Stimulated activated CD8-positive, alpha-beta memory T cell treated with anti-CD3 and anti-CD28 coated beads, Interleukin-4, amount 100 ng/mL, for 1 hour (primary cell): ENCODE measurements around the gene RAB37.

Experiments used
- DNase-seq, 2 donors: peaks; one replicate each; pipeline ENCODE4 v3.0.0-alpha.2; 2020; ENCODE audit warnings: low read depth in 2 of 2, low spot score in 1 of 2

The RAB37 gene

DNA sequence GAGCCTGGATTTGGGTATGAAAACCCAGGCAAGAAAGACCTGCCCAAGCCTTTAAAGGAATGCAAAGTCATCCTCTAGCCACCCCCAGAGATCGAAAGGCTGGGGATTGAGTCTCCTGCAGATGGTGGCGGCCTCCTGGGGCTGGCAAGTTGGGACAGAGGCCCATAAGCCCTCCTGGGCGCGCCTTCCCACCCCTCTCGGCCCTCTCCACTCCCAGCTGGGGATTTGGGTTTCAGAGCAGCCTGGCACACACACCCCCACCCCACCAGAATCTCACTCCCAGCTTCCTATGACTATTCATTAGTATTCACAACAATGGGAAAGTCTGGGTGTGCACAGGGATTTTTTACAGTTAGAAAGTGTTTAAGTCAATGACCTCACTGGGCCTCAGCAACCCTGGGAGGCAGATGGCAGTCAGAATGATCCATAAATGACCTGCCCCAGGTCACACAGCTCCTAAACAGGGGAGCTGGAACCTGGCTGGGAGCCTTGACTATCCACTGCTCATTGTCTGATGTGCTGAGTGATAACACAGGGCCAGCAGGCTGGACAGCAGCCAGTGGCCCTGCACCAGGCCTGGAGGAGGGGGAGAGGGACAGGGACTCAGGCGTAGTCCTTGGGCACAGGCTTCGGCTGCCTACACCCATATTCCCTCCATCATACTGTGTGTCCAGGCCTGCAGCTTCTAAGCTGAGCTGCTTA is 23.5 kb downstream of the RAB37 start:
- no peak for DNase-seq

DNA sequence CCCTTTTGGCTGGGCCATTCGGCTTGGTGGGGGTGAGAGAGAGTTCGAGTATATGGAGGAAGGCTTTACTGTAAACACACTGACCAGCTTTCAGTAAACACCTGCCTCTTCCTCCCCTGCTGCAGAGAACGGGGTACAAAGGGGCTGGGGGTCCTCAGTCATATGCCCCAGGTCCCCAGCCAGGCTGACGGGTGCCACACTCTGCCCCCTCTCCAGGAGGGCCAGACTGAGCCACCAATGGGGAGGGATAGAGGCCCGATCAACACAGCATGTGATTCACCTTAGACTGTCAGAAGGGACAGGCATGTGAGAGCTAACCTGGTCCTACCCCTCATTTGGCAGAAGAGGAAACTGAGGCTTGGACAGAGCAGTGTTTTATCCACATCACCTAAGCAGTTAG is 24.4 kb downstream of the RAB37 start:
- DNase-seq, result no peak

DNA sequence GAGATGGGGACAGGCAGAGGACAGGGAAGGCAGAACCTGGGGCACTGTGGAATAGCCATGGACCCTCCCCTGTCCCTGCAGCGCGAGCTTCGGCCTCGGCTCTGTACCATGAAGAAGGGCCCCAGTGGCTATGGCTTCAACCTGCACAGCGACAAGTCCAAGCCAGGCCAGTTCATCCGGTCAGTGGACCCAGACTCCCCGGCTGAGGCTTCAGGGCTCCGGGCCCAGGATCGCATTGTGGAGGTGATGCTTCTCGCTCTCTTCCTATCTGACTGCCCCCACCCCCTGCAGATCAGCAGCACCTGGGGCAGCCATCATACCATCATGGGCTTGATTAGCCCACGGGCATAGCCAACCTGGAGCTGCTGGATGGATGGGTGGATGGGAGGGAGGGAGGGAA is 24.9 kb downstream of the RAB37 start:
- no peak for DNase-seq

DNA sequence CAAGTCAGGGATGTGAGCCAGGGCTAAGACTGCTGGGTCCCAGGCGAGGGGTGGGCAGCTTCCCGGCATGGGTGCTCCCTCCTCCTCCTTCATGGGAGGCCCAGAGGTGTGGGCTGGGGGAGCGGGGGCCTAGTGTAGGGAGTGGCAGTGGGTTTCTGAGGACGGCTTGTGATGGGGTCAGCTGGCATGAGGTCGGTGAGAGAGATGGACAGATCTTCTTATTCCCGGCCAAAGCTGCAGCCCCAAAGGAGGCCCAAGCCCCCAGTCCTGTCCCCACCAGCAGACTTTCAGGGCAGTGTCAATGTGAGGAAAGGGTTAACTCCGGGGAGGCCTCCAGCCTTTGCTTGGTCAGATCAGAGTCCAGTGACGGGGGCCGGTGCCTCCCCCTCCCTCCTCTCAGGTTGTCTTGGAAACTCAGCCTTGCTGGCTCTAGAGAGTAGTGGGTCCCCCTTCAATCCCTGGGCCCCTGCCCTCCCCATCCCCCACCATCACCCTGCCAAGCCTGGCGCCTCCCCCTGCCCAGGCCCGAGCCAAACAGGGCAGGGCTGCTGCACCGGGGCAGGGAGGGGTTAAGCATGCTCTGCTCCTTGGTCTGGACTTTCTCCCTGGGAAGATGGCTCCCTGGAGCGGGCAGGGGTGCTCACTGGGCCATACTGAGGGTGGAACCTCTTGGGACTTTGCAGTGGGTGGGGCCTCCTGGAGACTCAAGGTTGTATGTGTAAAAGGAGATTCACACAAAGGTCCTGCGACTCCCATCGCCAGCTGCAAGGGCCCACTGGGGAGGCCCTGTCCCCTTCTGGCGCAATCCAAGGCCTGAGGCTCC is 26.7 kb downstream of the RAB37 start:
- DNase-seq, result no peak

DNA sequence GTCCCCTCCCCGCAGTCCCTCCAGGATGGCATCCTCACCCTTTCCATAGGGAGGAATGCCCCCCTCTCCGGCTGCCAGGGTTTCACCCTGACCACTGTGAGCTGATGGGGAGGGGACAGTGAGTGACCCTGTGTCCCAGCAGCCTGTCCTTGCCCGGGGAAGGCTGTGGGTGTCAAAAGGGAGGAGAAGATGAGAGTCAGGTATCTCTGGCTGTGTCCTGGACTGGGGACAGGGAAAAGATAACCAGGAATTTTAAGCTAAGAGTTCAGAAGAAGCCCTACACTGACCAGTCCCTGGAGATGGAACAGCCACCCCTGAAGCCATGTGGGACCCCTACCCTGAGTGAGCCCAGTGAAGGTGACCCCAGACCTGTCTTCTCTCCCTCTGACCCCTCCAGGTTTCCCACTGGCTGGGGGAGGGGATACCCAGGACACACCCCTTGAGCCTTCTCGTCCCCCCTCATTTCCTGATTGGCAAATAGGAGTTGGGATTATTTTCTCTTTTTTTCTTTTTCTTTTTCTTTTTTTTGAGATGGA is 27.8 kb downstream of the RAB37 start:
- DNase-seq, result no peak

DNA sequence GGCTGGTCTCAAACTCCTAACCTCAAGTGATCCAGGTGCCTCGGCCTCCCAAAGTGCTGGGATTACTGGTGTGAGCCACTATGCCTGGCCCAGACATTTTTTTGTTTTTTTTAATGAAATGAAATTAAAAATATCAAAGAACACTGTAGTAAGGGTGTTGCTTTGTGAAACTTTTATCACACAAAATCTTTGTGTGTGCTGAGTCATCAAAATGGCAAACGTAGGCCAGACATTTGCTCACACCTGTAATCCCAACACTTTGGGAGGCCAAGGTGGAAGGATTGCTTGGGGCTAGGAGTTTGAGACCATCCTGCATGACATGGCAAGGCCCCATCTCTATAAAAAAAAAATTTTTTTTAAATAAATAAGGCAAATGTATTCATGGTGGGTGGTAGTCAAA is 29.4 kb downstream of the RAB37 start:
- no peak for DNase-seq

DNA sequence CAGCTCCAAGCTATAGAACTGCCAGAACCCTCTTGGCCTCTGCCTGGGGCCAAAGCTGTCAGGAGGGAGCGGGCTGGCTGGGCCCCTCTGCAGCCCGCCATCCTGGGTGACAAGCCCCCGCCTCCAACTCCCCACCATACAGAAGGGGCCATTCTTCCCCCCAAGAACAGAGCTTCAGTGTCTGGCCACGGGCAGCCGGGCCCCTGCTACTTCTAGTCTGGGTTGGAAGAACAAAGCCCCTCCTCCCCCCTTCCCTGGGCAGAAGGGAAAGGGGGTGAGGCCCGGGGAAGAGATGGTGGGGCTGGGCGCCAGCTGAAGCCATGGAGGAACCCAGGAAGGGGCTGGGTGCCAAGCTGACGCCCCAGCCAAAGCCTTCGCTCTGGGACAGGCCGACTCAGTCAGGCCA is 30.1 kb downstream of the RAB37 start:
- DNase-seq, result no peak

DNA sequence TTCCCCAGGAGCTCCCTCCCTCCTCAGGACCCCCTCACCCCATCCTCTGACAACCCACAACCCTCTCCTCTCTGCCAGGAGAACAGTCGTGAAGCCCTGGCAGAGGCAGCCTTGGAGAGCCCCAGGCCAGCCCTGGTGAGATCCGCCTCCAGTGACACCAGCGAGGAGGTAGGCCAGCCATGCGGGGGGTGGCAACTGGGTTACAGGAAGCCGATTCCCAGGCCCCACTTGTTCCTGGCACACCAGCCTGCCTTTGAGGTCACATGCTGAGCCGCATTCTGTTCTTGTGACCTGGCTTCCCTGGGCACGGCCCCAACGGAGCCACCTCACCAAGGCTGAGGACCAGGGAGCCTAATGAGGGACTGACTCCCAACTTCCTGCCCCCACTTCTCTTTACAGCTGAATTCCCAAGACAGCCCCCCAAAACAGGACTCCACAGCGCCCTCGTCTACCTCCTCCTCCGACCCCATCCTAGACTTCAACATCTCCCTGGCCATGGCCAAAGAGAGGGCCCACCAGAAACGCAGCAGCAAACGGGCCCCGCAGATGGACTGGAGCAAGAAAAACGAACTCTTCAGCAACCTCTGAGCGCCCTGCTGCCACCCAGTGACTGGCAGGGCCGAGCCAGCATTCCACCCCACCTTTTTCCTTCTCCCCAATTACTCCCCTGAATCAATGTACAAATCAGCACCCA is 31.2 kb downstream of the RAB37 start:
- no peak for DNase-seq

DNA sequence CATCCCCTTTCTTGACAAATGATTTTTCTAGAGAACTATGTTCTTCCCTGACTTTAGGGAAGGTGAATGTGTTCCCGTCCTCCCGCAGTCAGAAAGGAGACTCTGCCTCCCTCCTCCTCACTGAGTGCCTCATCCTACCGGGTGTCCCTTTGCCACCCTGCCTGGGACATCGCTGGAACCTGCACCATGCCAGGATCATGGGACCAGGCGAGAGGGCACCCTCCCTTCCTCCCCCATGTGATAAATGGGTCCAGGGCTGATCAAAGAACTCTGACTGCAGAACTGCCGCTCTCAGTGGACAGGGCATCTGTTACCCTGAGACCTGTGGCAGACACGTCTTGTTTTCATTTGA is 31.7 kb downstream of the RAB37 start:
- DNase-seq, result no peak

DNA sequence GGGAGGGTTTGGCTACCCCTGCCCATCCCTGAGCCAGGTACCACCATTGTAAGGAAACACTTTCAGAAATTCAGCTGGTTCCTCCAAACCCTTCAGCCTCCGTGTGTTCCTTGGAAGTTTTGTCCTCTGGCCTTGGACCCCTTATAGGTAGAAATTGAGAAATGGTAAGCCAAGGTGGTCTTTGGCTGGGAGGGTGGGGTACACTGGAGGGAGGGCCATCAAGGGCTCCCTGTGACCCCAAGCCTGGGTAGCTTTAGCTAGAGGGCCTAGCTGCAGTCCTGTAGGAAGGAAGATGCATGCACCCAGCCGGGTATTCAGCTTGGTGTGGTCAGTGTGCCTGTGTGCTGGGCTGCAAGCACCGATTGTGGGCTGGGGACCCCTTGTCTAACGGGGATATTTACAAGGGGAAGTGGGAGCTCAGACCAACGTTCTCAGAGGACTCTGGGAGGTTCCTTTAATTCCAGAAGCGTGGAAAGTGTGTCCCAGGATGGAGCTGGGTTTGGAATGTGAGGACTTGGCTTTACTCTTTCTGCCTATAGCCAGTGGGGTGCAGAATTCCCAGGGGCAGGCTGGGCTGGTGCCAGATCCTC is 32.3 kb downstream of the RAB37 start:
- DNase-seq, result no peak

DNA sequence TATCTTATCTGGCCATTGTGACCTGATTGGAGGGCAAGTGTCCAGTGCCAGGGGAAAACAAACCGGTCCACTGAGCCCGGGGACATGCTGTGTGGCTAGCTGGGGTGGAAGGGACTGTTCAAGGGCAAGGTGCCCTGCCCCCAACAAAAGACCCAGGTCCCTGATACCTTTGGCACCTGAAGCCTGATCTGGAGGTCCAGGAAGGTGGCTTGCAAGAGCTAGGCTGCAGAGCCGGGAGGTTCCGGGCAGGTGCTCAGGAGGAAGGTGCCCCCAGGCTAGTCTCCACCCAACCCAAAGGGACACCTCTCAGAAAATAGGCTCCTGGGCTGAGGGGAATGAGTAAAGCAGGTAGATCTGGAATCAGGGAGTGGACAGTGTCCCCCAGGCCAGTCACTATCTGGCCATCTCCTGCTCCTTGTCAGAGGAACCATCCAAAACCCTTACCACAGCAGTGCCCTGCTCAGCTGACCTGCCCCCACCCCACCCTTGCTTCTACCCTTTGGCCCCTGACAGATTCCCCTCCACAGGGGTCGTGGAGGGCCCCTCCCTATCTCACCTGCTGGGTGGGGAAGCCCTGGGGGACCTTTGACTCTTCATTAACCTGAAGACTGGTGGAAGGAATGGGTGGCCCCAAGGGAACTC is 32.9 kb downstream of the RAB37 start:
- DNase-seq, result no peak

DNA sequence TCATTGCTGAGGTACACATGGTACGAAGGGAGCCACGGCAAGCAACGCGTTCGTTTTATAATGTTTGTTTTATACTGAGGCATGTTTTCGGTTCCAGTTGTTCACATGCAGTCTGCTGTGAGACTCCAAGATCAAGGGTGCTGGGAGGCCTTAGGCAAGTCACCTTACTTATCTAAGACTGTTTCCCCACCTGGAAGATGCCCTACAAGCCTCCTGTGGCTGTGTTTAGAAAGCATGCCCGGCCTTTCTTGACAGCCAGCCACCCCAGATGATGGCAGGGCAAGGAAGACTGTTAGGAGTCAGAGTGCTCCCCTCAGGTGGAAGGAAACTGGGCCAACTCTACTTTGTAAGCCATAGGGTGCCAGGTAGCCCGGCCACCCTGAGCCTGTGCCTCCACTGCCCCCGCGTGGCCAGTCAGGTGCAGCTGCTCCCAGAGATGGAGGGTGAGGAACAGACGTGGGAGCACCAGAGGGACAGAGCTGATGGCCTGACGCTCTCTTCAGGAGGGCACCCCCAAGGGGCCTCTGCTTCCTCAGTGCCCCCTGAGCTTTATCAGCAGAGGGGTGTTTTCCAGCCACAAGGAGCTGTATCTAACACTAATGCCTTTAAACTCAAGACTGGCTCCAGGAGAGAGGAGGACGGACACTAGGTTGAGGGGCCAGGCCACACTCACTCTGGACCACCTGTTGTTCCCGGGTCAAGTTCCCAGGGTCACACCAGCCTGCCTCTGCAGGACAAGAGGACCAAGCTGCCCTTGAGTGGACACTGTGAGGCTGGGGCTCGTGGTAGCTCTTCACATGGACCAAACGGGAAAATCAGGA is 33.7 kb downstream of the RAB37 start:
- peak in 1 of 2 donors; percentile 61 for DNase-seq

DNA sequence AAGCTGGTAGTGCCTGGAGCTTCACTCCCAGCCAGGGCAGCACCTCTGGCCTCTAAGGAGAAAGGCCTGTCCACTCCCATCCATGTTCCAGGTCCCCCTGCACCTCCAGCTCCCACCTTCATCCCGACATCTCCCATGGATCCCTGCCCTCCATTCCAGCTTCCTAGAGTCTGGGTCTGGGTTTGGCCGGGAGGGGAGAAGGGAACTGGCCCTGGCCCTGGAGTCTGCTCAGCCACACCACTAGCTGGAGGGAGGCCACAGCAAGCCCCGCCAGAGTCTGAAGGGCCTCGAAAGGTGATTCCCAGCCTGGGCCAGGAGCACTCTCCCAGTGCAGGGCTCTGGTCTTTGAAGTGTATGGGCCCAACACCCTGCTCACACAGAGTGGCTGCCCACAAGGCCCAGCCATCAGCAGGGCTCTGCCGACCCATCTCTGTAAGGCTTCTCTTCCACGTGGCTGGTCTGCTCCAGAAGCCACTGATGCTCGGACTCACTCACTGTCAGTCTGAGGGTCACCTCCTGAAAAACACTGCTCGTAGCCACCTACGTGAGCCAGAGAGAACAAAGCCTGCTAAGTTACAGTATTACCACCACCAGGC is 34.4 kb downstream of the RAB37 start:
- DNase-seq, result no peak

DNA sequence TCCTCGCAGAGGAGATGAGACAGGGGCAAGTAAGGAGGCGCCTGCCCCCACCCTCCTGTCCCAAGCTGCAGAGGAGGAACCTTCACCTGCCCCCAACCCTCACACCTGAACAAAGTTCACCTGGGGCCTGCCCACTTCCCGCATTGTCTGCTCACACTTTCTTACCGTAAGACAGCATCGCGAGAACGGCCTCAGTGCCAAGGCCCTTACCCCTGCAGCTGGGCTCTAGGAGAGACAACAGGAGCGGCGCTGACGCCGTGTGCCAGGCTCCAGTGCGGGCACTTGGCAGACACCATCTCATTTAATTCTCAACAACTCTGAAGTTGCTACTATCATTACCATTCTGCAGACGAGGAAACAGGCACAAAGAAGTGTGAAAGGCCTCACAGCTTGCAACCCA is 35.0 kb downstream of the RAB37 start:
- DNase-seq, result no peak

DNA sequence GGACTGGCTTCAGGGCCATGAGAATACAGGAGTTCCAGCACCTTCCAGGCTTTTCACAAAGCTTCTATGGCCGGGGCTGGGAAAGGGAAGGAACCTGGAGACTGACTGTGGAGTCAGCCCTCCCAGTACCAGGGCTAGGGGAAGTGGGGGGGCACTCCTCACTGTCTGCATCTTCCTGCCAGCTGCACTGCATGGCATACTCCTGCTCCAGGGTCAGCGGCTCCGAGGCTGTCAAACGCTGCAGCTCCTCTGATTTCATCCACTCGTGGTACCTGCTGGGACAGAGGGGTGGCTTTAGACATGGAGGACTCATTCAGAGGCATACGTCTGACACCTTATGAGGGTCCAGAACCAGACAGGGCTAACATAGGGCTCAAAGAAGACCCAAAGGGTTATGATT is 36.4 kb downstream of the RAB37 start:
- DNase-seq, result no peak

DNA sequence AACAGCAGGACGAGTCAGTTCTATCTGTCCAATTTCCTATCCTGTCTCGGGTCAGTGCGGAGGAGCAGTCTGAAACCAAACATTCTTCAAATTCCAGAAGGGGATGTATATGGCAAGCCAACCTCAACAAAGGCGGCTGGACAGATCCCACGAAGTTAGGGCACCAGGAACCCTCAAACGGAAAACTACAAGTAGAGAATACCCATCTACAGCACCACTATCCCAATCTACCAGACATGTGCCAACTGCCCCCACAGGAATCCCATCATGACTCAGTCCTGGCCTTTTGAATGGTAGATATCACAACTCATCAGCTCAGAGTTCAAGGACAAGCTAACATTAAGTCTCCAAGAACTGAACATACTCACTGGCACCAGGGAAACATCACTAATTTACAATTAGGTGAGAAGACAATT is 36.8 kb downstream of the RAB37 start:
- no peak for DNase-seq

DNA sequence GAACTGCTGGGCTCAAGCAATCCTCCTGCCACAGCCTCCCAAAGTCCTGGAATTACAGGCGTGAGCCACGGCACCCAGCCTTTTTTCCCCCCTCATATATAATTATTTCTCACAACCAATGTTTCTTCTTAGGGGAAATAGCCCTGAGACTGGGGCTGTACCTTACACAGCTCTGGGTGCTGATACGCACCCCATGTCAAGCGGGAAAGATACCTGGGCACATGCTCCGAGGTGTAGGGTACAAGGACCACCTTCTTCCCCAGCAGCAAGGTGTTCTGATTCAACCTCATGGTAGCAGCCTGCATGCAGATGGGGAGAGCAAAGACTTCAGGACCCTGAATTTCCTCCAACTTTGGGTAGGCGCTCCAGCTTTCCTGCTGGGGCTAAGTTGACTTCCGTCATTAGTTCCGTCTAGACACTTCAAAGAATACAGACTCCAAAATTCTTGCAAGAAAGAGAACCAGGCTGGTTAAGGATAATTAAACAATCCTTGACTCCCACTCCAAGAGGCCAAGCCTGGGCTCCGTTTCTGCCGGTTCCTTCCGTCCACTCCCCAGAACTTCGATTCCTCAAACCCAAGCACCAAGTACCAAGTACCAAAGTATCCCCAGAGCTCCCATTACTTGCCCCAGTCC is 38.5 kb downstream of the RAB37 start:
- no peak for DNase-seq

DNA sequence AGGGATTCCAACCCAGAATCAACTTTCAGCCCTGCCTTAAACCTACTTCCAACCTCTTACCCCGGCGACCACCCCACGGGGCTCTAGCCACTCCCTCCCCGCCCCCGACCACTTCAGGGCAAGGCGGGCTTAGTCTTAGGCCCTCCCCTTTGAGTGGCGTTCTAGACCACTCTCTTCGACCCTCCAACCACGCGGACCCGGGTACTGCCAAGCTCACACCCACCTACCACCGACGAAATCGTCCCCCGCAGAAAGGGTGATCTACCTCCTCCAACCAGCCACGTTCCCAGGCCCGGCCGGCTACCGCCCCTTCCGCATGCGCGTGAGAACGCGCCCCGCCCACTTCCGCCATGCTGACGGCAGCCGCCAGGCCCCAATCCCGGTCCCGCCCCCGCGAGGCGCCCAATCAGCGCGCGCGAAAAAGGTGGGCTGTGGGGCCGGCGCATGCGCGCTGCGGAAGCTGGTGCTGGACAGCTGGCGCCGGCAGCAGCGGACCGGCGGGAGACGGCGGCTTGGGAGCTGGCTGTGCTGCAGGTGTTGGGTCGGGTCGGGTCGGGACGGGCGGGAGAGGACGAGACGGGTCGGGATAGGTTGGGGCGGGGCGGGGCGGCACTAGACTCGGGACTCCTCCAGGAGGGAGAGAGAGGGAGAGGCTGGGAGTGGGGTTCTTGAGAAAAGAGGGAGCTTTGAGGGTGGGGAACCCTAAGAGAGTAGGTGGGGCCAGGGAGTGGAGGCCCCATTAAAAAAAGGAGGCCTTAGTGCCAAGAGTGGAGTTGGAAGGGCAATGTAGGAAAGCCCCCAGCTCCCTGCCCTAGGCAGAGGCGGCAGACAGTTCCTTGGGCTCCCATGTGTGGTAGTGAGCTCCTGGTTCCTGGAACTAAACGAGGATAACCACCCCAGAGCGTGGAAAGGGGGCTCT is 39.2 kb downstream of the RAB37 start, which contains the start of gene NAT9:
Gene NAT9 (minus strand): TSS at position 302 of the 919 bp plus-strand sequence. CDS start 647 bp downstream, outside the sequence.
- DNase-seq, result peak; percentile 98 to 99
